ENCODE data around the gene MORF4L1.

DNA sequence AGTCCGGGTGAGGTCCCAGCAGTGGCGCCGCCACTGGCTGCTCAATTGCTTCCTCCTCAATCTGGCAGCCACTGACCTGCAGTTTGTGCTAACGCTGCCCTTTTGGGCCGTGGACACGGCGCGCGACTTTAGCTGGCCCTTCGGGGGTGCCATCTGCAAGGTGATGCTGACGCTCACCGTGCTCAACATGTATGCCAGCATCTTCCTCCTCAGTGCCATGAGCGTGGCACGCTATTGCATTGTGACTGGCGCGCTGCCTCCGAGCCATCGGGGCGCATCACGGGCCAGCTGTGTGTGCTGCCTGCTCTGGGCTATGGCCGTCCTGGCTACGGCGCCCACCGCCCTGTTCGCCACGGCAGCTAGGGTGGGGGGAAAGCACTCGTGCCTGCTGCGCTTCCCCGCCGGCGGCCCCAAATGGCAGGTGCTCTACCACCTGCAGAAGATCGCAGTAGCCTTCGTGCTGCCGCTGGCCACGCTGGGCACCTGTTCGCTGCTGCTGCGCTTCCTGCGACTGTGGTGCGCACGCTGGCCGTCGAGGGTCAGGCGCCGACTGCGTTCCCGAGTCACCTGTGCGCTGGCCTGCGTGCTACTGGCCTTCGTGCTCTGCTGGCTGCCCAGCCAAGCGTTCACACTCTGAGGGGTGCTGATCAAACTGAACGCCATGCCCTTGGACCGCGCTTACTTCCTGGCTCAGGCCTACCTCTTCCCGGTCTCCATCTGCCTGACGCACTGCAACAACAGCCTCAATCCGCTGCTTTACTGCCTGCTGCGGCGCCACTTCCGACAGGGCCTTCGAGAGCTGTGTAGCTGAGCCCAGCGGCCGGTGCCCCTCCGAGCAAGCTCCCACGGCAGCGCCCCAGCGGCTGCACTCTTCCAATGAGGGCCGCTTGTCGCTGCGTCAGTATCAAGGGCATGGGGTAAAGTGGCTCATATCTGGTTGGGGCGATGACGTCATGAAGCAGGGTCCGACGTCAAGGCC, 41.2 kb upstream of the MORF4L1 start:
- TF ChIP-seq, protein P1, sequence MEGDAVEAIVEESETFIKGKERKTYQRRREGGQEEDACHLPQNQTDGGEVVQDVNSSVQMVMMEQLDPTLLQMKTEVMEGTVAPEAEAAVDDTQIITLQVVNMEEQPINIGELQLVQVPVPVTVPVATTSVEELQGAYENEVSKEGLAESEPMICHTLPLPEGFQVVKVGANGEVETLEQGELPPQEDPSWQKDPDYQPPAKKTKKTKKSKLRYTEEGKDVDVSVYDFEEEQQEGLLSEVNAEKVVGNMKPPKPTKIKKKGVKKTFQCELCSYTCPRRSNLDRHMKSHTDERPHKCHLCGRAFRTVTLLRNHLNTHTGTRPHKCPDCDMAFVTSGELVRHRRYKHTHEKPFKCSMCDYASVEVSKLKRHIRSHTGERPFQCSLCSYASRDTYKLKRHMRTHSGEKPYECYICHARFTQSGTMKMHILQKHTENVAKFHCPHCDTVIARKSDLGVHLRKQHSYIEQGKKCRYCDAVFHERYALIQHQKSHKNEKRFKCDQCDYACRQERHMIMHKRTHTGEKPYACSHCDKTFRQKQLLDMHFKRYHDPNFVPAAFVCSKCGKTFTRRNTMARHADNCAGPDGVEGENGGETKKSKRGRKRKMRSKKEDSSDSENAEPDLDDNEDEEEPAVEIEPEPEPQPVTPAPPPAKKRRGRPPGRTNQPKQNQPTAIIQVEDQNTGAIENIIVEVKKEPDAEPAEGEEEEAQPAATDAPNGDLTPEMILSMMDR (IDR thresholded peaks at IDR 0.05), result no peak
- TF ChIP-seq EZH2 (IDR thresholded peaks at IDR 0.05), result no peak
